Astrocyte (in vitro differentiated cells and primary cell): ENCODE measurements around the gene BCO2.

Source experiments
- CTCF ChIP-seq: IDR thresholded peaks from 2 replicates; pipeline ENCODE4 v1.5.1; 2011; ENCODE audit warnings: low read depth, mild to moderate bottlenecking, inconsistent platforms, low read length, moderate library complexity; ENCODE audit not compliant: insufficient read depth
- EZH2 ChIP-seq: IDR thresholded peaks from 2 replicates; pipeline ENCODE4 v1.6.1; 2012; ENCODE audit warnings: mild to moderate bottlenecking, low read length, inconsistent platforms; ENCODE audit not compliant: insufficient read depth

GRCh38 chr11:112255067-112255720 lies 79.9 kb downstream of the BCO2 start:
- no peak for TF ChIP-seq CTCF
- TF ChIP-seq EZH2 = no peak
